ENCODE measurements around the gene KIRREL3.

KIRREL3 gene

DNA sequence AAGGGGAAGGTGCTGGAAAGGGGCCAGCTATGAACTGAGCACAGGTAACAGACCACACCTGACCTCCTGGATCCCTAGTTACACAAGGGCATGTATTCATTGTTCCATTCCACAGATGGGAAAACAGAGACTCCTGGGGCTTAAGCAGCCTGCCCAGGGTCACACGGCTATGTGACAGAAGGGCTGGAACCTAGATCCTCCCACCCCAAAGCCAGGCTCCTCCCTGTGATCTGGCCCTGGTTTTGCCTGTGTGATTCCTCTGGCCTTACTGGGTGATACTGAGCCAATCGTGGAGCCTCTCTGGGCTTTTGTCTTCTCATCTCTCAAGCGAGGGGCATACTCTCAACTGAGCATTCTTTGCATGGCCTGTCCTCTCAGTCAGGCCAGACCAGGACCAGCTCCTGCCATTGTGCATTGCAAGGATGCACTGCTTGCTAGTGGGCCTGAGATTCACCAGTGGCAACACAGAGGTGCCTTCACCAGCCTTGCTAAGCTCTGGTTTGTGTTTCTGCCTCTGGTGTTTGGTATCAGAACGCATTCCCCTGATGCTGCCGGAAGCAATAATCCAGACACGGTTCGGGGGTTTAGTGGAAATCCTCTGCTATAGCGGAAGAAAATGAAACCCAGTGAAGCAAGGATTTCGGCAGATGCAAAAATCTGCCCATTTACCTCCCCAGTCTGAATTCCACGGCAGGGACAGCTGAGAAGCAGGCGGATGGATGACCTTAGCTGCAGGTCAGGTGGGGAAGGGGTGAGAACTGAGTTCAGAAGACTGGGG lies 418.5 kb downstream of the KIRREL3 start:
- no peak for DNase-seq (ENCODE audit: low spot score)
- TF ChIP-seq CTCF (IDR thresholded peaks at IDR 0.05; ENCODE audit: extremely low read depth, insufficient read depth, missing control alignments) = no peak
- in situ Hi-C loops (cut with MboI; ENCODE audit: low pct_unique_long_range_greater_than_20kb, low sequenced_read_pairs, unreplicated experiment) = no loop called here

DNA sequence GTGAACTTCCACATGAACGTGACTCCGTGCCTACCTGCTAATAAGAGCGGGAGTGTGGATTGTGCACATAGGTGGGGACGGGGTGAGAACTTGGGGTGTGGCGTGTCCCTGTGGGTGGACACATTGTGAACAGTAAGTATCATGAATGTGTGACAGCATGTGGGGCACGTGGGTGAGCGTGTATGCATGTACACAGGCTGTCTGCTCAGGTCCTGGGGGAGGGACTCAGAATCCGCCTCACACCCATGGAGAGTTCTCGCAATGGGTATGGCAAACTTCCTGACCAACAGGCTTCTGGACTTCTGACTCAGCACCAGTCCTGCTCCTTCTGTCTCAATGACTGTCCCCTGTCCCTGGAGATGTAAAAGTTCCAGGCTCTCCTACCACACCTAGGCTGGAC lies 422.1 kb downstream of the KIRREL3 start:
- in situ Hi-C loops (cut with MboI; ENCODE audit: low pct_unique_long_range_greater_than_20kb, low sequenced_read_pairs, unreplicated experiment) = no loop called here
- TF ChIP-seq CTCF (IDR thresholded peaks at IDR 0.05; ENCODE audit: extremely low read depth, insufficient read depth, missing control alignments) = no peak
- DNase-seq (ENCODE audit: low spot score) = no peak

DNA sequence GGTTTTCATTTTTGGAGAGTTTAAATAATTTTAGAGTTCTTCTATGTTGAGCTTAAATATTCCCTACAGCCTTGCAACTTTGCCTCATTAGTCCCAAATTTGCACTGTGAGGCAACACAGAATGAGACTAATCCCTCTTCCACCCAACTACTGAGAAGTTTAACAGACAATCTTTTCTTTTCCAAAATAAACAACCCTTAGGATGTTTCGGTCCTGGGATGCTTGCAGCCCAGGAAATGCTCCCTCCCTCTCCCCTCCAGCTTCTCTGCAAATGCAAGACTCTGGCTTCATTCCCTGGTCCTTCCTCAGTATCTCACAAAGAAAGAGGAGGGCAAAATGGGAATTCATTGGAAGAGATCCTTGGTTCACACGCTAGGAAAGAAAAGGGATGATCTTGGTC lies 422.5 kb downstream of the KIRREL3 start:
- TF ChIP-seq CTCF (IDR thresholded peaks at IDR 0.05; ENCODE audit: extremely low read depth, insufficient read depth, missing control alignments) = no peak
- no peak for DNase-seq (ENCODE audit: low spot score)
- in situ Hi-C loops (cut with MboI; ENCODE audit: low pct_unique_long_range_greater_than_20kb, low sequenced_read_pairs, unreplicated experiment) = no loop called here

- DNase-seq (ENCODE audit: low spot score) = no peak
- TF ChIP-seq CTCF (IDR thresholded peaks at IDR 0.05; ENCODE audit: extremely low read depth, insufficient read depth, missing control alignments) = no peak
- in situ Hi-C loops (cut with MboI; ENCODE audit: low pct_unique_long_range_greater_than_20kb, low sequenced_read_pairs, unreplicated experiment) = no loop called here
Measured at GRCh38 chr11:126575849-126576248, 424.7 kb downstream of the KIRREL3 start.

GRCh38 chr11:126573325-126573978 lies 427.1 kb downstream of the KIRREL3 start:
- TF ChIP-seq CTCF (IDR thresholded peaks at IDR 0.05; ENCODE audit: extremely low read depth, insufficient read depth, missing control alignments) = no peak
- in situ Hi-C loops (cut with MboI; ENCODE audit: low pct_unique_long_range_greater_than_20kb, low sequenced_read_pairs, unreplicated experiment) = no loop called here
- no peak for DNase-seq (ENCODE audit: low spot score)

- in situ Hi-C loops (cut with MboI; ENCODE audit: low pct_unique_long_range_greater_than_20kb, low sequenced_read_pairs, unreplicated experiment) = no loop called here
- no peak for DNase-seq (ENCODE audit: low spot score)
- no peak for TF ChIP-seq CTCF (IDR thresholded peaks at IDR 0.05; ENCODE audit: extremely low read depth, insufficient read depth, missing control alignments)
Measured at GRCh38 chr11:126570489-126570888, 430.1 kb downstream of the KIRREL3 start.

Measured in GM13977 (cell line).